Measurements from ENCODE around the gene CCNDBP1.
"Not testable (repeated sequence)": the region's sequence is repeated elsewhere in the genome, so short reads cannot be mapped to it uniquely, and the experiment has no call there.

Gene CCNDBP1

GRCh38 chr15:43185157-43186002, at the start of gene CCNDBP1:
CCNDBP1 (plus strand) TSS chr15:43185403; CDS start chr15:43185499, 96 bp downstream.
- Mint-ChIP-seq H3K27ac (peak within 1 kb of the TSS; percentile 96), H3K9me3 (no peaks in the 10 kb centered on the region), H3K4me1 (peaks cover 31% of the 10 kb centered on the region), H3K36me3 (peaks cover 78% of the 10 kb centered on the region), H3K4me3 (peak within 1 kb of the TSS; percentile 88)
- peak; percentile 79 to 94 for DNase-seq (ENCODE audit: low spot score in 2 of 2)
- peak; percentile 97 for ATAC-seq

- ATAC-seq, result peak; percentile 62
- no peak for DNase-seq (ENCODE audit: low spot score in 2 of 2)
- Mint-ChIP-seq H3K4me1 (peaks cover 22% of the 10 kb centered on the region), H3K9me3 (no peaks in the 10 kb centered on the region), H3K27ac (no peak overlapping the region), H3K4me3 (no peak overlapping the region), H3K36me3 (peaks cover 69% of the 10 kb centered on the region)
Observed at GRCh38 chr15:43143203-43143941, 41.8 kb upstream of the CCNDBP1 start.

GRCh38 chr15:43144512-43144911, 40.7 kb upstream of the CCNDBP1 start:
- H3K4me3 Mint-ChIP-seq, result no peak overlapping the region
- DNase-seq (ENCODE audit: low spot score in 2 of 2) (no peak), ATAC-seq (no peak)
- H3K36me3 Mint-ChIP-seq, result peaks cover 69% of the 10 kb centered on the region
- H3K9me3 Mint-ChIP-seq, result no peaks in the 10 kb centered on the region
- peaks cover 15% of the 10 kb centered on the region for H3K4me1 Mint-ChIP-seq
- H3K27ac Mint-ChIP-seq, result peak overlapping the region; percentile 38

GRCh38 chr15:43146184-43146583, 39.0 kb upstream of the CCNDBP1 start:
- Mint-ChIP-seq H3K27ac (no peak overlapping the region), H3K9me3 (no peaks in the 10 kb centered on the region), H3K36me3 (peaks cover 68% of the 10 kb centered on the region), H3K4me3 (no peak overlapping the region), H3K4me1 (peaks cover 16% of the 10 kb centered on the region)
- DNase-seq (ENCODE audit: low spot score in 2 of 2) (no peak), ATAC-seq (no peak)

GRCh38 chr15:43150191-43150929, 34.8 kb upstream of the CCNDBP1 start:
- Mint-ChIP-seq H3K27ac (no peak overlapping the region), H3K4me1 (peaks cover 15% of the 10 kb centered on the region), H3K9me3 (no peaks in the 10 kb centered on the region), H3K4me3 (no peak overlapping the region), H3K36me3 (peaks cover 92% of the 10 kb centered on the region)
- no peak for DNase-seq (ENCODE audit: low spot score in 2 of 2)
- ATAC-seq, result no peak

GRCh38 chr15:43151688-43152087, 33.5 kb upstream of the CCNDBP1 start:
- peaks cover 15% of the 10 kb centered on the region for H3K4me1 Mint-ChIP-seq
- H3K9me3 Mint-ChIP-seq, result no peaks in the 10 kb centered on the region
- peaks cover 96% of the 10 kb centered on the region for H3K36me3 Mint-ChIP-seq
- peak overlapping the region; percentile 77 for H3K27ac Mint-ChIP-seq
- DNase-seq (ENCODE audit: low spot score in 2 of 2) (no peak), ATAC-seq (peak; percentile 48)
- no peak overlapping the region for H3K4me3 Mint-ChIP-seq

- Mint-ChIP-seq H3K9me3 (no peaks in the 10 kb centered on the region), H3K4me3 (no peak overlapping the region), H3K36me3 (peaks cover 96% of the 10 kb centered on the region), H3K4me1 (peaks cover 15% of the 10 kb centered on the region), H3K27ac (no peak overlapping the region)
- no peak for ATAC-seq
- no peak for DNase-seq (ENCODE audit: low spot score in 2 of 2)
Observed at GRCh38 chr15:43153269-43153668, 31.9 kb upstream of the CCNDBP1 start.

- peaks cover 84% of the 10 kb centered on the region for H3K36me3 Mint-ChIP-seq
- H3K27ac Mint-ChIP-seq, result peak overlapping the region; percentile 49
- peak; percentile 67 for ATAC-seq
- H3K9me3 Mint-ChIP-seq, result no peaks in the 10 kb centered on the region
- peaks cover 6% of the 10 kb centered on the region for H3K4me1 Mint-ChIP-seq
- H3K4me3 Mint-ChIP-seq, result no peak overlapping the region
- DNase-seq (ENCODE audit: low spot score in 2 of 2), result no peak
Observed at GRCh38 chr15:43165801-43166325, 19.3 kb upstream of the CCNDBP1 start.

GRCh38 chr15:43167261-43167660, 17.9 kb upstream of the CCNDBP1 start:
- H3K27ac Mint-ChIP-seq; H3K9me3 Mint-ChIP-seq; ATAC-seq; H3K4me1 Mint-ChIP-seq; H3K4me3 Mint-ChIP-seq; DNase-seq (ENCODE audit: low spot score in 2 of 2): not testable (repeated sequence)
- H3K36me3 Mint-ChIP-seq, result peaks cover 80% of the 10 kb centered on the region

GRCh38 chr15:43168192-43169107, 16.8 kb upstream of the CCNDBP1 start:
- Mint-ChIP-seq H3K4me3 (no peak overlapping the region), H3K4me1 (peaks cover 6% of the 10 kb centered on the region), H3K27ac (no peak overlapping the region), H3K36me3 (peaks cover 75% of the 10 kb centered on the region), H3K9me3 (no peaks in the 10 kb centered on the region)
- ATAC-seq, result no peak
- DNase-seq (ENCODE audit: low spot score in 2 of 2), result no peak

- DNase-seq (ENCODE audit: low spot score in 2 of 2) (no peak), ATAC-seq (no peak)
- Mint-ChIP-seq H3K4me3 (no peak overlapping the region), H3K36me3 (peaks cover 69% of the 10 kb centered on the region), H3K27ac (no peak overlapping the region), H3K4me1 (peaks cover 6% of the 10 kb centered on the region), H3K9me3 (no peaks in the 10 kb centered on the region)
Observed at GRCh38 chr15:43169888-43170287, 15.3 kb upstream of the CCNDBP1 start.

- H3K4me3 Mint-ChIP-seq; ATAC-seq; H3K27ac Mint-ChIP-seq; H3K9me3 Mint-ChIP-seq; H3K4me1 Mint-ChIP-seq; DNase-seq (ENCODE audit: low spot score in 2 of 2): not testable (repeated sequence)
- peaks cover 43% of the 10 kb centered on the region for H3K36me3 Mint-ChIP-seq
Observed at GRCh38 chr15:43175656-43176309, 9.4 kb upstream of the CCNDBP1 start.

GRCh38 chr15:43177147-43177546, 8.1 kb upstream of the CCNDBP1 start:
- Mint-ChIP-seq H3K27ac (peak overlapping the region; percentile 54), H3K36me3 (peaks cover 44% of the 10 kb centered on the region)
- not testable (repeated sequence) for H3K4me1 Mint-ChIP-seq; H3K4me3 Mint-ChIP-seq; ATAC-seq; H3K9me3 Mint-ChIP-seq; DNase-seq (ENCODE audit: low spot score in 2 of 2)

- Mint-ChIP-seq H3K27ac (peak overlapping the region; percentile 0), H3K36me3 (peaks cover 63% of the 10 kb centered on the region), H3K9me3 (no peaks in the 10 kb centered on the region), H3K4me1 (peaks cover 25% of the 10 kb centered on the region), H3K4me3 (no peak overlapping the region)
- ATAC-seq, result no peak
- no peak for DNase-seq (ENCODE audit: low spot score in 2 of 2)
Observed at GRCh38 chr15:43183270-43183669, 1.9 kb upstream of the CCNDBP1 start.

All from stimulated activated effector memory CD8-positive, alpha-beta T cell treated with anti-CD3 and anti-CD28 coated beads, Interleukin-12 subunit alpha, Interleukin-12 subunit beta, amount 100 ng/mL, for 72 hours (primary cell).